IMR-90 (cell line): ENCODE data around the gene IRF6. TPM values are rescaled to one million over a fixed set of nuclear protein-coding genes. Genes with fewer than 3 reads are reported as not detected.
A peak's percentile ranks its signal among the peaks of the same experiment; 100 is the strongest.

Experiments
- ATAC-seq: fragments of 200-7000 bp; cut with Tn5 transposase; 2 replicates; pipeline ENCODE4 v1.9.1; 2020; ENCODE audit warnings: low read depth, mild to moderate bottlenecking, moderate library complexity
- BruUV-seq: library from RNA; stranded (reverse); fragments of 400-500 nt; replicated peaks from 2 replicates; lab custom pipeline; 2021; lab: Mats Ljungman, UMichigan
- CTCF ChIA-PET: fragments of 300-600 bp; formaldehyde crosslinking; extraction: SDS; loops from one replicate; lab custom pipeline; 2021; ENCODE audit warnings: antibody characterized with exemption; lab: Yijun Ruan, JAX
- POLR2A ChIA-PET: fragments of 300-600 bp; sonication (Branson Sonifier 250); formaldehyde crosslinking; loops from one replicate; lab custom pipeline; 2022; ENCODE audit warnings: antibody characterized with exemption; ENCODE audit not compliant: unreplicated experiment; lab: Charles Lee
- DNase-seq: peaks from one replicate; pipeline ENCODE4 v3.0.0; 2013
- H2AFZ ChIP-seq: replicated peaks from 2 replicates; pipeline ENCODE3; 2013; ENCODE audit warnings: low read length, mild to moderate bottlenecking; ENCODE audit not compliant: poor library complexity
- H2AK5ac ChIP-seq: 2 replicates; pipeline ENCODE4 v1.6.1; 2013; ENCODE audit warnings: low read depth, low read length, inconsistent platforms
- H2AK9ac ChIP-seq: replicated peaks from 2 replicates; pipeline ENCODE3; 2013; ENCODE audit warnings: mild to moderate bottlenecking, low read depth, low read length, moderate library complexity; ENCODE audit not compliant: poor library complexity
- H2BK120ac ChIP-seq: 2 replicates; pipeline ENCODE4 v1.6.1; 2013; ENCODE audit warnings: low read depth, low read length, inconsistent platforms
- H2BK15ac ChIP-seq: 3 replicates; pipeline ENCODE4 v1.6.1; 2013; ENCODE audit warnings: low read depth, low read length, inconsistent platforms
- H2BK20ac ChIP-seq: 2 replicates; pipeline ENCODE4 v1.6.1; 2013; ENCODE audit warnings: low read depth, mild to moderate bottlenecking, inconsistent platforms, low read length, moderate library complexity
- H2BK5ac ChIP-seq: 2 replicates; pipeline ENCODE4 v1.6.1; 2013; ENCODE audit warnings: mild to moderate bottlenecking, low read depth, low read length, inconsistent platforms; ENCODE audit not compliant: poor library complexity, severe bottlenecking
- H3K14ac ChIP-seq: replicated peaks from 2 replicates; pipeline ENCODE4 v1.6.1; 2013; ENCODE audit warnings: low read depth, low read length, inconsistent platforms
- H3K18ac ChIP-seq: 2 replicates; pipeline ENCODE4 v1.6.1; 2013; ENCODE audit warnings: low read depth, low read length, control low read depth
- H3K23ac ChIP-seq: 2 replicates; pipeline ENCODE4 v1.6.1; 2013; ENCODE audit warnings: low read depth, low read length, inconsistent platforms
- H3K27ac ChIP-seq: 2 replicates; pipeline ENCODE4 v1.5.1; 2013; ENCODE audit warnings: mild to moderate bottlenecking, control low read depth, low read length; ENCODE audit not compliant: insufficient read depth
- H3K27me3 ChIP-seq: 2 replicates; pipeline ENCODE4 v1.6.1; 2013; ENCODE audit warnings: low read length; ENCODE audit not compliant: control insufficient read depth, insufficient read depth
- H3K36me3 ChIP-seq: 2 replicates; pipeline ENCODE4 v1.6.1; 2013; ENCODE audit warnings: low read length, mixed read lengths; ENCODE audit not compliant: control insufficient read depth, insufficient read depth
- H3K4ac ChIP-seq: 2 replicates; pipeline ENCODE4 v1.6.1; 2013; ENCODE audit warnings: low read depth, low read length, inconsistent platforms
- H3K4me1 ChIP-seq: 2 replicates; pipeline ENCODE4 v1.6.1; 2013; ENCODE audit warnings: low read length, mixed read lengths; ENCODE audit not compliant: control insufficient read depth, insufficient read depth
- H3K4me2 ChIP-seq: 2 replicates; pipeline ENCODE4 v1.6.1; 2013; ENCODE audit warnings: low read depth, mild to moderate bottlenecking, control low read depth, low read length, moderate library complexity
- H3K4me3 ChIP-seq: 2 replicates; pipeline ENCODE4 v1.5.1; 2013; ENCODE audit warnings: low read depth, mild to moderate bottlenecking, control low read depth, low read length, moderate library complexity; ENCODE audit not compliant: insufficient read depth
- H3K56ac ChIP-seq: 2 replicates; pipeline ENCODE4 v1.6.1; 2013; ENCODE audit warnings: low read length, inconsistent platforms; ENCODE audit not compliant: insufficient read depth; ENCODE audit errors: extremely low read depth
- H3K79me1 ChIP-seq, 2 experiments: 2 replicates each; pipeline ENCODE4 v1.6.1; 2013; ENCODE audit warnings: low read length in 2 of 2, inconsistent platforms in 1 of 2, low read depth in 1 of 2
- H3K9ac ChIP-seq: 2 replicates; pipeline ENCODE4 v1.6.1; 2013; ENCODE audit warnings: low read depth, low read length, control low read depth
- H3K9me1 ChIP-seq: 2 replicates; pipeline ENCODE4 v1.6.1; 2013; ENCODE audit warnings: low read length, inconsistent platforms; ENCODE audit not compliant: insufficient read depth
- H3K9me3 ChIP-seq: 2 replicates; pipeline ENCODE4 v1.6.1; 2013; ENCODE audit warnings: low read length; ENCODE audit not compliant: control insufficient read depth, insufficient read depth
- H4K20me1 ChIP-seq: 2 replicates; pipeline ENCODE4 v1.6.1; 2013; ENCODE audit warnings: low read length, inconsistent platforms; ENCODE audit not compliant: insufficient read depth
- H4K5ac ChIP-seq: 2 replicates; pipeline ENCODE4 v1.6.1; 2013; ENCODE audit warnings: mild to moderate bottlenecking, low read depth, low read length, control low read depth
- H4K8ac ChIP-seq, 2 experiments: 2 replicates each; pipeline ENCODE4 v1.6.1; 2013; ENCODE audit warnings: low read depth in 2 of 2, low read length in 2 of 2, control low read depth in 1 of 2, inconsistent platforms in 1 of 2
- H4K91ac ChIP-seq: 2 replicates; pipeline ENCODE4 v1.6.1; 2013; ENCODE audit warnings: low read depth, low read length, inconsistent platforms; ENCODE audit not compliant: insufficient read depth
- MAZ ChIP-seq: IDR thresholded peaks from 2 replicates; pipeline ENCODE4 v1.6.1; 2012; ENCODE audit warnings: low read depth, mild to moderate bottlenecking, low read length, improper control_type of control experiment, moderate library complexity, borderline replicate concordance
- WGBS, 2 experiments: methylation state at CpG; one replicate each; pipeline versions ENCODE4 v1.1.5 to v1.1.7; 2013; ENCODE audit warnings: missing lambda C conversion rate in 2 of 2; ENCODE audit not compliant: insufficient read length in 1 of 2; ENCODE audit errors: extremely low coverage in 2 of 2; 5-methylcytosine and 5-hydroxymethylcytosine counted together
- dilution Hi-C: fragments of 300-500 bp; cut with HindIII; formaldehyde crosslinking; loops from one replicate; pipeline ENCODE4 v1.14.3; 2018; ENCODE audit warnings: low sequenced_read_pairs; ENCODE audit not compliant: unreplicated experiment
- in situ Hi-C: fragments of 300-500 bp; cut with MboI; formaldehyde crosslinking; loops from 3 replicates; pipeline ENCODE4 v1.14.3; 2019; ENCODE audit warnings: low sequenced_read_pairs, inconsistent platforms, mixed read lengths
- intact Hi-C: fragments of 100-400 bp; cut with micrococcal nuclease; formaldehyde crosslinking; loops from 2 replicates; pipeline ENCODE4 v1.10.0; 2022
- polyA plus RNA-seq, 3 experiments: library from polyadenylated mRNA; depleted of rRNA; stranded (reverse); fragments of >200 nt; gene quantifications; 2 replicates each; pipeline ENCODE4 v1.2.3, GENCODE V29; 2012; ENCODE audit warnings: low replicate concordance in 1 of 3
- total RNA-seq: library from RNA; depleted of rRNA; stranded (reverse); fragments of >200 nt; gene quantifications from 2 replicates; pipeline ENCODE4 v1.2.3, GENCODE V29; 2012
- TF ChIP-seq, protein P1 (sequence below): fragments of 150-350 bp; IDR thresholded peaks from 2 replicates; pipeline ENCODE4 v1.6.1; 2016; ENCODE audit warnings: low read depth, mild to moderate bottlenecking, low read length, moderate library complexity, borderline replicate concordance

The IRF6 gene
- total and polyA plus RNA-seq, 2 of the 4 experiments (the other 2 are of a cell fraction), result 1.2 to 2.9 TPM

DNA sequence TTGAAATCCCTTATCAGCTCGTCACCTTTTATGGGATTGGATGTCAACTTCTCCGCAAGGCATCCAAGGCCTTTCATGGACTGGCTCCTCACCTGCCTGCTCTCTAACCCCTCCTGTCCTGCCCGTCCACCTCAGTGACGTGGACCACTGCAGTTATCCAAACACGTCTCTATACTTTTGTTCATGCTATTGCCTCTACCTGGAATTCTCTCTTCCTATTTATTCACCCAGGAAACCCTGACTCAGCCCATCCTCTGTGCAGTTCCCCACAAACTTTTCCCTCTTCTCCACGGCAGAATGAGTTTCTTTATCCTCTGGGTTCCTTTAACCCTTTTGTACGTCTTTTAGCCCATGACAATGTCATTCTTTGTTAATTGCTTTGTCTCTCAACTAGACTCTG is 16.8 kb upstream of the IRF6 start:
- no peak overlapping the region for H3K4me3 ChIP-seq
- H4K8ac ChIP-seq, result peak overlapping the region in 1 of 2 experiments; percentile 61; a peak in 1 of 4 replicates
- no peak overlapping the region for H3K18ac ChIP-seq
- dilution Hi-C loops (loop anchor here (25.0 kb wide), 1 partner anchor 165 kb away; no protein-coding TSS in a partner anchor), in situ Hi-C loops (no loop called here), intact Hi-C loops (loop anchor here (5.0 to 10.0 kb wide), 2 partner anchors 220 to 882 kb away; no protein-coding TSS in a partner anchor)
- TF ChIP-seq MAZ, result no peak
- TF ChIP-seq, protein P1, sequence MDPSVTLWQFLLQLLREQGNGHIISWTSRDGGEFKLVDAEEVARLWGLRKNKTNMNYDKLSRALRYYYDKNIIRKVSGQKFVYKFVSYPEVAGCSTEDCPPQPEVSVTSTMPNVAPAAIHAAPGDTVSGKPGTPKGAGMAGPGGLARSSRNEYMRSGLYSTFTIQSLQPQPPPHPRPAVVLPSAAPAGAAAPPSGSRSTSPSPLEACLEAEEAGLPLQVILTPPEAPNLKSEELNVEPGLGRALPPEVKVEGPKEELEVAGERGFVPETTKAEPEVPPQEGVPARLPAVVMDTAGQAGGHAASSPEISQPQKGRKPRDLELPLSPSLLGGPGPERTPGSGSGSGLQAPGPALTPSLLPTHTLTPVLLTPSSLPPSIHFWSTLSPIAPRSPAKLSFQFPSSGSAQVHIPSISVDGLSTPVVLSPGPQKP, result no peak
- no peaks in the 10 kb centered on the region for H3K27me3 ChIP-seq
- WGBS, 2 experiments, result 78% methylated on average over 2 of the region's 7 CpGs; no CpG with 5 or more reads in 1 of the 2 experiments
- peaks cover 3% of the 10 kb centered on the region for H3K9me1 ChIP-seq
- H3K23ac ChIP-seq, result peak overlapping the region; percentile 36; the same call in 1 of the 2 replicates
- DNase-seq, result no peak
- H2BK15ac ChIP-seq, result no peak overlapping the region
- no peaks in the 10 kb centered on the region for H3K36me3 ChIP-seq
- H2AK9ac ChIP-seq, result peak overlapping the region; percentile 9
- H3K56ac ChIP-seq, result no peak overlapping the region
- H3K79me1 ChIP-seq, result no peaks in the 10 kb centered on the region
- peak overlapping the region; percentile 59; the same call in 1 of the 2 replicates for H2BK120ac ChIP-seq
- ChIA-PET CTCF (interaction anchor here (1.0 to 2.3 kb wide), 10 partner anchors 9 to 167 kb away, joined by 3 to 12 read pairs (median 5); no protein-coding TSS in a partner anchor), POLR2A (no interaction called here)
- H2AK5ac ChIP-seq, result no peak overlapping the region
- no peak overlapping the region for H4K91ac ChIP-seq
- no peak overlapping the region for H4K5ac ChIP-seq
- H2BK5ac ChIP-seq, result peak overlapping the region; percentile 28
- H3K4me1 ChIP-seq, result no peaks in the 10 kb centered on the region
- no peak overlapping the region for H3K27ac ChIP-seq
- no peak overlapping the region for H3K9ac ChIP-seq
- peak overlapping the region; percentile 43; the same call in 1 of the 2 replicates for H3K4ac ChIP-seq
- H3K9me3 ChIP-seq, result no peaks in the 10 kb centered on the region
- H2AFZ ChIP-seq, result peak overlapping the region; percentile 83
- H3K4me2 ChIP-seq, result peak overlapping the region; percentile 40; the same call in 1 of the 2 replicates
- BruUV-seq, result no TSS peak
- ATAC-seq, result no peak
- H4K20me1 ChIP-seq, result no peaks in the 10 kb centered on the region
- peak overlapping the region; percentile 74; the same call in 1 of the 2 replicates for H2BK20ac ChIP-seq
- 0 out of 2 replicates have a peak overlapping the region, but pooled peaks have one; percentile 59 for H3K14ac ChIP-seq
